ENCODE data around the gene SUPT20HL2.

The SUPT20HL2 gene

GRCh38 chrX:24340501-24340900, 26.6 kb upstream of the SUPT20HL2 start:
- no peak for FAIRE-seq
- TF ChIP-seq PAX5 (IDR thresholded peaks at IDR 0.05; ENCODE audit: insufficient read depth, low read length, severe bottlenecking) (no peak), SPI1 (IDR thresholded peaks at IDR 0.05; ENCODE audit: low read depth, low read length) (no peak), TAF1 (IDR thresholded peaks at IDR 0.05; ENCODE audit: low read depth, low read length) (no peak), POLR2AphosphoS5 (IDR thresholded peaks at IDR 0.05; ENCODE audit: low read depth, low read length) (no peak), POLR2A (IDR thresholded peaks at IDR 0.05; ENCODE audit: low read depth, low read length) (no peak), POU2F2 (IDR thresholded peaks at IDR 0.05; ENCODE audit: low read depth, low read length) (no peak)

GRCh38 chrX:24339911-24340310, 26.0 kb upstream of the SUPT20HL2 start:
- no peak for TF ChIP-seq SPI1 (IDR thresholded peaks at IDR 0.05; ENCODE audit: low read depth, low read length)
- no peak for TF ChIP-seq POLR2AphosphoS5 (IDR thresholded peaks at IDR 0.05; ENCODE audit: low read depth, low read length)
- no peak for TF ChIP-seq PAX5 (IDR thresholded peaks at IDR 0.05; ENCODE audit: insufficient read depth, low read length, severe bottlenecking)
- TF ChIP-seq POU2F2 (IDR thresholded peaks at IDR 0.05; ENCODE audit: low read depth, low read length): no peak
- no peak for TF ChIP-seq TAF1 (IDR thresholded peaks at IDR 0.05; ENCODE audit: low read depth, low read length)
- TF ChIP-seq POLR2A (IDR thresholded peaks at IDR 0.05; ENCODE audit: low read depth, low read length): no peak
- no peak for FAIRE-seq

More at GRCh38 chrX:24340501-24340900, 26.6 kb upstream of the SUPT20HL2 start:
- no peak for DNase-seq (ENCODE audit: insufficient read length, low spot score)

GRCh38 chrX:24335871-24336270, 22.0 kb upstream of the SUPT20HL2 start:
- TF ChIP-seq SPI1 (IDR thresholded peaks at IDR 0.05; ENCODE audit: low read depth, low read length) (no peak), POLR2A (IDR thresholded peaks at IDR 0.05; ENCODE audit: low read depth, low read length) (no peak), TAF1 (IDR thresholded peaks at IDR 0.05; ENCODE audit: low read depth, low read length) (no peak), POU2F2 (IDR thresholded peaks at IDR 0.05; ENCODE audit: low read depth, low read length) (no peak), PAX5 (IDR thresholded peaks at IDR 0.05; ENCODE audit: insufficient read depth, low read length, severe bottlenecking) (no peak), POLR2AphosphoS5 (IDR thresholded peaks at IDR 0.05; ENCODE audit: low read depth, low read length) (no peak)
- FAIRE-seq (no peak), DNase-seq (ENCODE audit: insufficient read length, low spot score) (no peak)

More at GRCh38 chrX:24339911-24340310, 26.0 kb upstream of the SUPT20HL2 start:
- no peak for DNase-seq (ENCODE audit: insufficient read length, low spot score)

GRCh38 chrX:24334461-24334860, 20.6 kb upstream of the SUPT20HL2 start:
- TF ChIP-seq SPI1 (IDR thresholded peaks at IDR 0.05; ENCODE audit: low read depth, low read length): no peak
- no peak for TF ChIP-seq TAF1 (IDR thresholded peaks at IDR 0.05; ENCODE audit: low read depth, low read length)
- no peak for TF ChIP-seq POLR2AphosphoS5 (IDR thresholded peaks at IDR 0.05; ENCODE audit: low read depth, low read length)
- no peak for TF ChIP-seq PAX5 (IDR thresholded peaks at IDR 0.05; ENCODE audit: insufficient read depth, low read length, severe bottlenecking)
- TF ChIP-seq POLR2A (IDR thresholded peaks at IDR 0.05; ENCODE audit: low read depth, low read length): no peak
- TF ChIP-seq POU2F2 (IDR thresholded peaks at IDR 0.05; ENCODE audit: low read depth, low read length): no peak
- no peak for FAIRE-seq
- no peak for DNase-seq (ENCODE audit: insufficient read length, low spot score)

GRCh38 chrX:24333371-24333770, 19.5 kb upstream of the SUPT20HL2 start:
- TF ChIP-seq SPI1 (IDR thresholded peaks at IDR 0.05; ENCODE audit: low read depth, low read length) (no peak), POLR2AphosphoS5 (IDR thresholded peaks at IDR 0.05; ENCODE audit: low read depth, low read length) (no peak), TAF1 (IDR thresholded peaks at IDR 0.05; ENCODE audit: low read depth, low read length) (no peak), POLR2A (IDR thresholded peaks at IDR 0.05; ENCODE audit: low read depth, low read length) (no peak), POU2F2 (IDR thresholded peaks at IDR 0.05; ENCODE audit: low read depth, low read length) (no peak), PAX5 (IDR thresholded peaks at IDR 0.05; ENCODE audit: insufficient read depth, low read length, severe bottlenecking) (no peak)
- no peak for DNase-seq (ENCODE audit: insufficient read length, low spot score)
- no peak for FAIRE-seq

GRCh38 chrX:24332878-24333277, 19.0 kb upstream of the SUPT20HL2 start:
- DNase-seq (ENCODE audit: insufficient read length, low spot score) (no peak), FAIRE-seq (no peak)
- TF ChIP-seq SPI1 (IDR thresholded peaks at IDR 0.05; ENCODE audit: low read depth, low read length): no peak
- TF ChIP-seq PAX5 (IDR thresholded peaks at IDR 0.05; ENCODE audit: insufficient read depth, low read length, severe bottlenecking): no peak
- TF ChIP-seq TAF1 (IDR thresholded peaks at IDR 0.05; ENCODE audit: low read depth, low read length): no peak
- no peak for TF ChIP-seq POU2F2 (IDR thresholded peaks at IDR 0.05; ENCODE audit: low read depth, low read length)
- no peak for TF ChIP-seq POLR2AphosphoS5 (IDR thresholded peaks at IDR 0.05; ENCODE audit: low read depth, low read length)
- no peak for TF ChIP-seq POLR2A (IDR thresholded peaks at IDR 0.05; ENCODE audit: low read depth, low read length)

GRCh38 chrX:24325231-24325630, 11.4 kb upstream of the SUPT20HL2 start:
- no peak for TF ChIP-seq POLR2AphosphoS5 (IDR thresholded peaks at IDR 0.05; ENCODE audit: low read depth, low read length)
- no peak for TF ChIP-seq POU2F2 (IDR thresholded peaks at IDR 0.05; ENCODE audit: low read depth, low read length)
- no peak for TF ChIP-seq POLR2A (IDR thresholded peaks at IDR 0.05; ENCODE audit: low read depth, low read length)
- no peak for TF ChIP-seq TAF1 (IDR thresholded peaks at IDR 0.05; ENCODE audit: low read depth, low read length)
- no peak for TF ChIP-seq SPI1 (IDR thresholded peaks at IDR 0.05; ENCODE audit: low read depth, low read length)
- TF ChIP-seq PAX5 (IDR thresholded peaks at IDR 0.05; ENCODE audit: insufficient read depth, low read length, severe bottlenecking): no peak
- no peak for FAIRE-seq

GRCh38 chrX:24321741-24322395, 8.0 kb upstream of the SUPT20HL2 start:
- TF ChIP-seq TAF1 (IDR thresholded peaks at IDR 0.05; ENCODE audit: low read depth, low read length) (no peak), POU2F2 (IDR thresholded peaks at IDR 0.05; ENCODE audit: low read depth, low read length) (no peak), PAX5 (IDR thresholded peaks at IDR 0.05; ENCODE audit: insufficient read depth, low read length, severe bottlenecking) (no peak), SPI1 (IDR thresholded peaks at IDR 0.05; ENCODE audit: low read depth, low read length) (no peak), POLR2AphosphoS5 (IDR thresholded peaks at IDR 0.05; ENCODE audit: low read depth, low read length) (no peak), POLR2A (IDR thresholded peaks at IDR 0.05; ENCODE audit: low read depth, low read length) (no peak)
- DNase-seq (ENCODE audit: insufficient read length, low spot score) (no peak), FAIRE-seq (no peak)

More at GRCh38 chrX:24325231-24325630, 11.4 kb upstream of the SUPT20HL2 start:
- DNase-seq (ENCODE audit: insufficient read length, low spot score): no peak

GRCh38 chrX:24317567-24317966, 3.7 kb upstream of the SUPT20HL2 start:
- DNase-seq (ENCODE audit: insufficient read length, low spot score): no peak
- no peak for TF ChIP-seq POLR2AphosphoS5 (IDR thresholded peaks at IDR 0.05; ENCODE audit: low read depth, low read length)
- no peak for TF ChIP-seq TAF1 (IDR thresholded peaks at IDR 0.05; ENCODE audit: low read depth, low read length)
- no peak for TF ChIP-seq POU2F2 (IDR thresholded peaks at IDR 0.05; ENCODE audit: low read depth, low read length)
- TF ChIP-seq PAX5 (IDR thresholded peaks at IDR 0.05; ENCODE audit: insufficient read depth, low read length, severe bottlenecking): no peak
- no peak for TF ChIP-seq POLR2A (IDR thresholded peaks at IDR 0.05; ENCODE audit: low read depth, low read length)
- no peak for TF ChIP-seq SPI1 (IDR thresholded peaks at IDR 0.05; ENCODE audit: low read depth, low read length)
- FAIRE-seq: no peak

All from GM12891 (cell line).